Tibial nerve (tissue), 4 donors: ENCODE results near the gene CYB561A3.

Source experiments
- EP300 ChIP-seq, 2 donors: sonication (generic); formaldehyde crosslinking; IDR thresholded peaks; one replicate each; pipeline ENCODE4 v1.6.1; 2017; ENCODE audit warnings: antibody characterized with exemption in 2 of 2, mild to moderate bottlenecking in 1 of 2
- POLR2A ChIP-seq, 2 donors: fragments of 450-650 bp; IDR thresholded peaks; one replicate each; pipeline ENCODE4 v1.6.1; 2017; ENCODE audit warnings: antibody characterized with exemption in 2 of 2, mild to moderate bottlenecking in 2 of 2, moderate library complexity in 2 of 2
- TF ChIP-seq, protein P1 (sequence below), 5 experiments: fragments of 200-600 bp in 3 of 5; fragments of 450-650 bp in 2 of 5; sonication (generic) in 3 of 5; IDR thresholded peaks; one replicate each; pipeline ENCODE4 v1.5.1; 2016 to 2019; ENCODE audit warnings: antibody characterized with exemption in 5 of 5, mild to moderate bottlenecking in 3 of 5, moderate library complexity in 2 of 5

DNA sequence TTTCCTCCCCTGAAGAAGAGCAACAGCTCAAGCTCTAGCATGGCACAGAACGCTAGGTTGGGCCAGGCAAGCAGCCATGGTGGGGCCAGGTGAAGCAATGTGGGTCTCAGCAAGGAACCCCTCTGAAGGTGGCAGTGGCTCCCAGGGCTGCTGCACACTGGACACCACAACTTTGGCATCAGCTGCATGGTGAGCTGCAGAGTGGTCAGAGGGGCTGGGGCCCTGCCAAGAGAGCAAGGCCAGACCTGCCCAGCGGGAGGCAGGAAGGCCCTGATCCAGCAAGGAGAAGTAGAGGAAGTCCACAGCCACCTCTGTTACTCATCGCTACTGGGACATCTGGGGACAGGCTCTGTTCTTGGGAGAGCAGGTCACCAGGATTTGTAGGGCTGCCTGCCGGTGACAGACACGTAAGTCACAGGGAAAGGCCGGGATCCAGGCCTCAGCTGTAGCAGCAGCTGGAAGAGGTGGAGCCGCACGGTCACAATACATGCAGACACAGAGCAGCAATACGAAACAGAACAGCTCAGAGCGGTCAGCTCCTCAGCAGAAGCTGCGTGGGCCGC, 12.4 kb downstream of the CYB561A3 start:
- TF ChIP-seq, protein P1, sequence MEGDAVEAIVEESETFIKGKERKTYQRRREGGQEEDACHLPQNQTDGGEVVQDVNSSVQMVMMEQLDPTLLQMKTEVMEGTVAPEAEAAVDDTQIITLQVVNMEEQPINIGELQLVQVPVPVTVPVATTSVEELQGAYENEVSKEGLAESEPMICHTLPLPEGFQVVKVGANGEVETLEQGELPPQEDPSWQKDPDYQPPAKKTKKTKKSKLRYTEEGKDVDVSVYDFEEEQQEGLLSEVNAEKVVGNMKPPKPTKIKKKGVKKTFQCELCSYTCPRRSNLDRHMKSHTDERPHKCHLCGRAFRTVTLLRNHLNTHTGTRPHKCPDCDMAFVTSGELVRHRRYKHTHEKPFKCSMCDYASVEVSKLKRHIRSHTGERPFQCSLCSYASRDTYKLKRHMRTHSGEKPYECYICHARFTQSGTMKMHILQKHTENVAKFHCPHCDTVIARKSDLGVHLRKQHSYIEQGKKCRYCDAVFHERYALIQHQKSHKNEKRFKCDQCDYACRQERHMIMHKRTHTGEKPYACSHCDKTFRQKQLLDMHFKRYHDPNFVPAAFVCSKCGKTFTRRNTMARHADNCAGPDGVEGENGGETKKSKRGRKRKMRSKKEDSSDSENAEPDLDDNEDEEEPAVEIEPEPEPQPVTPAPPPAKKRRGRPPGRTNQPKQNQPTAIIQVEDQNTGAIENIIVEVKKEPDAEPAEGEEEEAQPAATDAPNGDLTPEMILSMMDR (IDR thresholded peaks at IDR 0.05) = no peak
- TF ChIP-seq POLR2A (IDR thresholded peaks at IDR 0.05) (no peak), EP300 (IDR thresholded peaks at IDR 0.05) (no peak)
